ENCODE results near the gene CLPSL1.
A peak's percentile ranks its signal among the peaks of the same experiment; 100 is the strongest.
"Not testable (repeated sequence)": the region's sequence is repeated elsewhere in the genome, so short reads cannot be mapped to it uniquely, and the experiment has no call there.

The CLPSL1 gene

GRCh38 chr6:35780719-35781118 is at the start of gene CLPSL1:
Gene CLPSL1, plus strand, starts transcription at chr6:35781019. Its CDS starts 92 bp downstream, at chr6:35781111.
- no peak for DNase-seq

- DNase-seq: peak; percentile 83
These were observed 49.4 kb upstream of the CLPSL1 start for GRCh38 chr6:35731414-35731735.

GRCh38 chr6:35731736-35732532 is 48.9 kb upstream of the CLPSL1 start:
- DNase-seq: peak; percentile 89

- no peak for DNase-seq
These were observed 47.2 kb upstream of the CLPSL1 start for GRCh38 chr6:35733633-35734032.

- DNase-seq: not testable (repeated sequence)
These were observed 46.5 kb upstream of the CLPSL1 start for GRCh38 chr6:35734319-35734718.

- no peak for DNase-seq
These were observed 45.4 kb upstream of the CLPSL1 start for GRCh38 chr6:35735452-35735851.

- peak; percentile 85 for DNase-seq
These were observed 44.4 kb upstream of the CLPSL1 start for GRCh38 chr6:35736253-35736894.

GRCh38 chr6:35736982-35737412 is 43.8 kb upstream of the CLPSL1 start, which contains the start of gene ARMC12:
Gene ARMC12, plus strand, starts transcription at chr6:35737032. Its CDS starts 77 bp downstream, at chr6:35737109.
- no peak for DNase-seq

- DNase-seq: peak; percentile 78
These were observed 43.2 kb upstream of the CLPSL1 start for GRCh38 chr6:35737413-35738211.

- DNase-seq: no peak
These were observed 40.9 kb upstream of the CLPSL1 start for GRCh38 chr6:35739645-35740524.

- DNase-seq: no peak
These were observed 38.0 kb upstream of the CLPSL1 start for GRCh38 chr6:35742842-35743241.

- DNase-seq: no peak
These were observed 35.3 kb upstream of the CLPSL1 start for GRCh38 chr6:35745509-35745908.

- DNase-seq: no peak
These were observed 34.3 kb upstream of the CLPSL1 start for GRCh38 chr6:35746516-35746915.

- DNase-seq: no peak
These were observed 32.9 kb upstream of the CLPSL1 start for GRCh38 chr6:35747877-35748276.

GRCh38 chr6:35750557-35750956 is 30.3 kb upstream of the CLPSL1 start:
- DNase-seq: no peak

- no peak for DNase-seq
These were observed 29.2 kb upstream of the CLPSL1 start for GRCh38 chr6:35751594-35751993.

GRCh38 chr6:35752330-35752729 is 28.5 kb upstream of the CLPSL1 start:
- no peak for DNase-seq

- no peak for DNase-seq
These were observed 26.2 kb upstream of the CLPSL1 start for GRCh38 chr6:35754452-35755277.

GRCh38 chr6:35755278-35755924 is 25.4 kb upstream of the CLPSL1 start:
- no peak for DNase-seq

- no peak for DNase-seq
These were observed 23.2 kb upstream of the CLPSL1 start for GRCh38 chr6:35757456-35758123.
